SU-DHL-6 (cell line): ENCODE measurements around the gene CMTM8.

Source experiments
- H2AFZ ChIP-seq: fragments of 200-600 bp; sonication (generic); 2 replicates; pipeline ENCODE4 v1.6.1; 2014; ENCODE audit warnings: low read depth, mild to moderate bottlenecking, moderate library complexity, mixed read lengths, antibody characterized with exemption, low read length; ENCODE audit not compliant: severe bottlenecking
- H3F3A ChIP-seq: fragments of 200-600 bp; shearing (Covaris generic); 2 replicates; pipeline ENCODE4 v1.6.0; 2016; ENCODE audit warnings: antibody characterized with exemption, mild to moderate bottlenecking; ENCODE audit not compliant: insufficient read depth
- H3K27ac ChIP-seq: fragments of 200-600 bp; sonication (generic); 2 replicates; pipeline ENCODE4 v1.5.1; 2016; ENCODE audit warnings: low read depth, mild to moderate bottlenecking, low read length, moderate library complexity, mixed read lengths
- H3K27me3 ChIP-seq: fragments of 200-600 bp; sonication (generic), shearing (Covaris generic); 2 replicates; pipeline ENCODE4 v1.6.0; 2014; ENCODE audit warnings: mild to moderate bottlenecking, low read length
- H3K36me3 ChIP-seq: fragments of 200-600 bp; sonication (generic); 2 replicates; pipeline ENCODE4 v1.6.1; 2014; ENCODE audit warnings: mild to moderate bottlenecking, low read length, mixed read lengths
- H3K4me2 ChIP-seq: fragments of 300-600, 200-600 bp; shearing (Covaris generic), sonication (generic); 2 replicates; pipeline ENCODE4 v1.6.0; 2014; ENCODE audit warnings: low read length, low read depth, mild to moderate bottlenecking; ENCODE audit not compliant: poor library complexity, severe bottlenecking
- H3K4me3 ChIP-seq: fragments of 200-600 bp; sonication (generic); 2 replicates; pipeline ENCODE4 v1.5.1; 2014; ENCODE audit warnings: antibody characterized with exemption, low read length, mild to moderate bottlenecking, mixed read lengths; ENCODE audit not compliant: insufficient read depth, poor library complexity, severe bottlenecking
- H3K79me2 ChIP-seq: fragments of 200-600 bp; sonication (generic); 2 replicates; pipeline ENCODE4 v1.6.1; 2014; ENCODE audit warnings: mild to moderate bottlenecking, low read length, moderate library complexity; ENCODE audit not compliant: insufficient read depth
- H3K9ac ChIP-seq: fragments of 200-600 bp; sonication (generic); 2 replicates; pipeline ENCODE4 v1.7.0; 2014; ENCODE audit warnings: mild to moderate bottlenecking, low read length
- H3K9me2 ChIP-seq: fragments of 200-600 bp; sonication (generic); replicated peaks from 2 replicates; pipeline ENCODE4 v1.6.1; 2014; ENCODE audit warnings: low read length; ENCODE audit not compliant: insufficient read depth
- H3K9me3 ChIP-seq: fragments of 200-600 bp; sonication (generic); 2 replicates; pipeline ENCODE4 v1.6.1; 2014; ENCODE audit warnings: low read length, mixed read lengths; ENCODE audit not compliant: insufficient read depth
- H4K20me1 ChIP-seq: fragments of 200-600 bp; sonication (generic); 2 replicates; pipeline ENCODE4 v1.6.1; 2014; ENCODE audit warnings: low read depth, mild to moderate bottlenecking, antibody characterized with exemption, low read length, moderate library complexity, mixed read lengths
- EZH2phosphoT487 ChIP-seq: fragments of 200-600 bp; sonication (generic), shearing (Covaris generic); conservative IDR thresholded peaks from 2 replicates; pipeline ENCODE4 v1.6.1; 2018; ENCODE audit warnings: mild to moderate bottlenecking, antibody characterized with exemption, low read length, moderate library complexity, mixed read lengths
- TF ChIP-seq, protein P1 (sequence below): fragments of 200-600 bp; sonication (generic); IDR thresholded peaks from one replicate; pipeline ENCODE4 v1.5.1; 2017; ENCODE audit warnings: antibody characterized with exemption, mild to moderate bottlenecking, low read length, moderate library complexity; ENCODE audit not compliant: insufficient read depth, poor library complexity, severe bottlenecking

The CMTM8 gene

DNA sequence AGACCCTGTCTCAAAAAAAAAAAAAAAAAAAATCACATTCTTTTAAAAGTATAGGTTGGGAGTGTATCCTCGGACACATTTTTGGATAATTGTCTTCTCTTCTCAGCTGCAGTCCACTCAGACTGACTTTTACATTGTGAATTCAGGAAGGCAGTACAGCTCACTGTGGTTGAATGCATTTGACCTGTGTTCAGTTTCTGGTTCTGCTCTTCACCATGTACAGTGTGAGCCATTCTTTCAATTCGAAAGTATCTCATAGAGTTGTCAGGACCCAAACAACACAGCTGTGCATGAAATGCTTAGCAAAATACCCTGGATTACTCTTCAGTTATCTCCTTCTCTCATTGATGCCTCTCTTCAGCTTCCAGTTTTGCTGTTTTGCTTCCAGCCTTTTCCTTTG lies 5.0 kb downstream of the CMTM8 start:
- Histone ChIP-seq H3K36me3 (no peaks in the 10 kb centered on the region), H2AFZ (no peak overlapping the region), H3F3A (peaks cover 4% of the 10 kb centered on the region; the same call in 1 of the 2 replicates), H3K27ac (no peak overlapping the region), H3K9me3 (no peaks in the 10 kb centered on the region), H3K9me2 (no peaks in the 10 kb centered on the region), H3K4me2 (no peak overlapping the region), H4K20me1 (no peaks in the 10 kb centered on the region), H3K4me3 (no peak overlapping the region), H3K27me3 (no peaks in the 10 kb centered on the region), H3K79me2 (no peaks in the 10 kb centered on the region), H3K9ac (no peak overlapping the region)
- TF ChIP-seq, protein P1, sequence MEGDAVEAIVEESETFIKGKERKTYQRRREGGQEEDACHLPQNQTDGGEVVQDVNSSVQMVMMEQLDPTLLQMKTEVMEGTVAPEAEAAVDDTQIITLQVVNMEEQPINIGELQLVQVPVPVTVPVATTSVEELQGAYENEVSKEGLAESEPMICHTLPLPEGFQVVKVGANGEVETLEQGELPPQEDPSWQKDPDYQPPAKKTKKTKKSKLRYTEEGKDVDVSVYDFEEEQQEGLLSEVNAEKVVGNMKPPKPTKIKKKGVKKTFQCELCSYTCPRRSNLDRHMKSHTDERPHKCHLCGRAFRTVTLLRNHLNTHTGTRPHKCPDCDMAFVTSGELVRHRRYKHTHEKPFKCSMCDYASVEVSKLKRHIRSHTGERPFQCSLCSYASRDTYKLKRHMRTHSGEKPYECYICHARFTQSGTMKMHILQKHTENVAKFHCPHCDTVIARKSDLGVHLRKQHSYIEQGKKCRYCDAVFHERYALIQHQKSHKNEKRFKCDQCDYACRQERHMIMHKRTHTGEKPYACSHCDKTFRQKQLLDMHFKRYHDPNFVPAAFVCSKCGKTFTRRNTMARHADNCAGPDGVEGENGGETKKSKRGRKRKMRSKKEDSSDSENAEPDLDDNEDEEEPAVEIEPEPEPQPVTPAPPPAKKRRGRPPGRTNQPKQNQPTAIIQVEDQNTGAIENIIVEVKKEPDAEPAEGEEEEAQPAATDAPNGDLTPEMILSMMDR, result no peak
- TF ChIP-seq EZH2phosphoT487, result no peak

DNA sequence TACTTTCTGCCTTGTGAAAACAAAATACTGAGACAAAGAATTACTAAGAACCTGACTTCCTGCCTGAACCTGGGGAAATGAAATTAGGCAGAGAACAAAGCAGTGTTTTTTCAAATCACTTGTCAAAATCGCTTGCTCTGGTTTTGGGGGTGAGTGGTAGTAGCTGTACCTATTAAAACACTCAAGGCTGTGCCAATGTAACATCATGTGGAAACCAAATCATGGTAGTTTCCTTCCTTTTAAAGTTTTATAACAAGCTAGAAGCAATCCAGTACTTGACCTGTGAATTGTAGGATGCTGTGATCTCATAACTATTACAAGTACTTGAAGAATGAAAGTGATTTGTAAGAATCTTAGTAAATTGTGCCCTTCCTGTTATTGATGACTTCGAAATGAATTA lies 6.7 kb downstream of the CMTM8 start:
- no peaks in the 10 kb centered on the region for H3K79me2 ChIP-seq
- no peak for TF ChIP-seq EZH2phosphoT487
- TF ChIP-seq, protein P1, result no peak
- no peaks in the 10 kb centered on the region for H3K36me3 ChIP-seq
- H3K4me3 ChIP-seq, result no peak overlapping the region
- no peak overlapping the region for H3K27ac ChIP-seq
- H4K20me1 ChIP-seq, result no peaks in the 10 kb centered on the region
- no peak overlapping the region for H3K9ac ChIP-seq
- no peaks in the 10 kb centered on the region for H3K9me2 ChIP-seq
- H2AFZ ChIP-seq, result no peak overlapping the region
- no peaks in the 10 kb centered on the region for H3F3A ChIP-seq
- H3K4me2 ChIP-seq, result no peak overlapping the region
- H3K27me3 ChIP-seq, result no peaks in the 10 kb centered on the region
- no peaks in the 10 kb centered on the region for H3K9me3 ChIP-seq

DNA sequence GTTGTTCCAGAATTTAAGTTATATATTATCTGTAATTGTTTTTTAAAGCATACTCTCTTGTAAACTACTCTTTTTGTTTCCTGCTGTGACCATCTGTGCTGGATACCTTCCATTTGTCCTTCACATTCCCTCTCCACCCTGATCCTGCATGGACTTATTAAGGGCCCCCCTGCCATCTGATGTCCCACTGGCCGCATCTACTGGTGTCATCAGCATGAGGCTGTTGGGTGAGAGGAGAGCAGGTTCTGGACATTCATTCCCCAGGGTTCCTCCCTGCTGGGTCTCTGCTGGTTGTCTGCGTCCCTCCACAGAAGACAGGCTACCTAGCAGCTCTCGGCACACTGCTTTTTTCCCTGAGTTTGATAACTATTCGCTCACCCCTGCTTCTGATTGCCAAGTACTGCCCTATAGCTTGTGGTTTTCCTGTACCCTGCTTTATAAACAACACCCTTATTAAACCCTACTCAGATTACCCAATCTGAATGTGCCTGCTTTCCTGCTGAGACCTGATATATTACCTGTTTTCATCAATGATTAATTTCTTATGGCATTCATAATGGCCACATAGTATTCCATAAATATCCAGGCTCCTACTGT lies 7.7 kb downstream of the CMTM8 start:
- H3K4me2 ChIP-seq, result no peak overlapping the region
- H3K9ac ChIP-seq, result no peak overlapping the region
- no peak overlapping the region for H2AFZ ChIP-seq
- no peaks in the 10 kb centered on the region for H3K27me3 ChIP-seq
- no peak overlapping the region for H3K27ac ChIP-seq
- no peaks in the 10 kb centered on the region for H3K9me3 ChIP-seq
- H3K36me3 ChIP-seq, result no peaks in the 10 kb centered on the region
- H3F3A ChIP-seq, result no peaks in the 10 kb centered on the region
- no peaks in the 10 kb centered on the region for H3K9me2 ChIP-seq
- H3K4me3 ChIP-seq, result no peak overlapping the region
- H4K20me1 ChIP-seq, result no peaks in the 10 kb centered on the region
- TF ChIP-seq, protein P1, result no peak
- TF ChIP-seq EZH2phosphoT487, result no peak
- H3K79me2 ChIP-seq, result no peaks in the 10 kb centered on the region
